Heart right ventricle (tissue), 16 donors: ENCODE data around the gene BPIFB6. TPM values are rescaled to one million over a fixed set of nuclear protein-coding genes. Genes with fewer than 3 reads are reported as not detected.

Experiments
- ATAC-seq, 8 donors: fragments of 200-7000 bp; cut with Tn5 transposase; one replicate each; pipeline ENCODE4 v1.9.1; 2020; ENCODE audit warnings: mild to moderate bottlenecking in 8 of 8, moderate library complexity in 8 of 8, moderate number of reproducible peaks in 1 of 8
- DNase-seq, 2 donors: peaks; one replicate each; pipeline ENCODE4 v3.0.0-alpha.2; 2020
- H3K27ac ChIP-seq, 10 donors: fragments of 200-600 bp; sonication (generic) in 2 of 10; one replicate each; pipeline versions ENCODE4 v1.5.0 to v1.8.0; 2020 to 2022; ENCODE audit warnings: mild to moderate bottlenecking in 3 of 10
- H3K27me3 ChIP-seq, 7 donors: fragments of 200-600 bp; one replicate each; pipeline ENCODE4 v1.8.0; 2021 to 2022; ENCODE audit warnings: mild to moderate bottlenecking in 2 of 7
- H3K36me3 ChIP-seq, 9 donors: fragments of 200-600 bp; sonication (generic) in 1 of 9; one replicate each; pipeline versions ENCODE4 v1.5.0 to v1.8.0; 2020 to 2022; ENCODE audit warnings: mild to moderate bottlenecking in 2 of 9
- H3K4me1 ChIP-seq, 9 donors: fragments of 200-600 bp; sonication (generic) in 1 of 9; one replicate each; pipeline versions ENCODE4 v1.5.0 to v1.8.0; 2020 to 2022; ENCODE audit warnings: mild to moderate bottlenecking in 4 of 9
- H3K4me3 ChIP-seq, 10 donors: fragments of 200-600 bp; sonication (generic) in 2 of 10; one replicate each; pipeline versions ENCODE4 v1.5.0 to v1.8.0; 2020 to 2022; ENCODE audit warnings: mild to moderate bottlenecking in 7 of 10, moderate library complexity in 2 of 10
- H3K9me3 ChIP-seq, 11 donors: fragments of 200-600 bp in 10 of 11; sonication (generic) in 2 of 11; one replicate each; pipeline versions ENCODE4 v1.5.0 to v1.8.0; 2013 to 2022; ENCODE audit warnings: mild to moderate bottlenecking in 2 of 11, control low read depth in 1 of 11, moderate library complexity in 1 of 11
- WGBS, 2 donors: extraction: QIAGEN DNeasy Blood & Tissue Kit; methylation state at CpG; one replicate each; pipeline ENCODE4 v1.1.7; 2013; ENCODE audit warnings: inconsistent platforms in 1 of 2; 5-methylcytosine and 5-hydroxymethylcytosine counted together
- intact Hi-C, 10 donors: fragments of 100-400 bp; cut with DNase I; formaldehyde crosslinking; loops; one replicate each; pipeline versions ENCODE4 v1.11.1 to v1.14.2; 2022
- polyA plus RNA-seq, 2 donors: library from polyadenylated mRNA; stranded (reverse); fragments of 200-250 nt; gene quantifications; one replicate each; pipeline ENCODE4 v1.2.3, GENCODE V29; 2013
- total RNA-seq, 10 donors: library from RNA; stranded (reverse); fragmentation: NEBNext Ultra II Directional in 3 of 10; extraction: Animal tissue kit (Norgen Biotek cat#: 25700) in 3 of 10; gene quantifications; one replicate each; pipeline versions ENCODE4 v1.2.1 to v1.2.4, GENCODE V29; 2021 to 2023
- TF ChIP-seq, protein P1 (sequence below), 9 donors: fragments of 200-600 bp; sonication (generic) in 2 of 9; IDR thresholded peaks; one replicate each; pipeline versions ENCODE4 v1.5.0 to v1.8.0; 2021 to 2022; ENCODE audit warnings: antibody characterized with exemption in 9 of 9, mild to moderate bottlenecking in 5 of 9, moderate library complexity in 1 of 9
- donor health status: Arrhythmogenic right ventricular cardiomyopathy.
- donor health status: ischemic (EF 13 %, LVEDD 7.1; RV severe dilation, severe dysfunction).
- donor health status: healthy with polysubstance abuse.
- donor health status: DM: no; HTN: yes; CAD: no.
- donor health status: DM: no; HTN: no; CAD: no.
- donor health status: ischemic (EF 25% LVEDD 6.9; RV normal size, moderate dysfunction).
- donor health status: ischemic (EF 25% LVEDD 5.7; RV mildly dilated, moderate dysfunction).
- donor health status: healthy.
- donor health status: DM: yes; HTN: yes; CAD: no.
- donor health status: Ischemic cardiomyopathy.
- donor health status: ischemic (EF 35%, LVEDD 5.7; RV mildly dilated, moderate dysfunction).
- donor health status: nonischemic (EF 11% LVEDD 7.7; RV severe dilation, severe dysfunction).
- donor health status: DM: yes; HTN: yes; CAD: no.
- donor health status: PGD.
- donor health status: ischemic (EF 29% LVEDD 5.4; RV normal size, mild dysfunction).
- donor health status: nonischemic (EF 23%, LVEDD 6.1; RV moderate dilation, normal function).

BPIFB6 gene
- total and polyA plus RNA-seq, 12 donors: not detected

DNA sequence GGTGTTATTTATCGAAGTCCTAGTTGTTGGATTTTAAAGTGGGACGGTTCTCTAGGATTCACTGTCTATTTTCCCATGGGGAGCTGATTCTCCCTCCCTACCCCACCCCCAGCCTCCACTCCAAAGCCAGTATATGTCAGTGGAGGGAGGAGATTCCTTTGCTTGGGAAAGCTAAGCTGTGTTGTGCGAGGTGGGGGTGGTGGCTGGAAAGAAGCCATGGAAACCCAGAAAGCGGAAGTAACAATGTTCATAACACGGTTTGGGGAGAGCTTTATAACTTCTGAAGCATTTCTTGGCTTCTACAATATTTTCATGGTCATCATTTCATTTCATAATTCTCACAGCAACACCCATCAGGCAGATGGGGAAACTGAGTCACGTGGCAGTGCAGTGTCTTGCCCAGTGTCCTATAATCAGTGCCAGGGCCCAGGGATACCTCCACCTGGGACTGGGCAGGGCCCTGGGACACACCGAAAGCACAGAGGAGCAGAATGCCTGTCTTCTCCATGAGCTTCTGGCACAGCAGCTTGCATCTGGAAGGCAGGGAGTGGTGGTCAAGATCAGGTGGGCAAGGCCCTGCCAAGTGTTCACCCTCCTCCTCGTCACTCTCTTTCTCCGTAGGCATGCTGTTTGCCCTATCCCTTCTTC, 31.7 kb upstream of the BPIFB6 start:
- H3K4me3 ChIP-seq: no peak overlapping the region

GRCh38 chr20:33000802-33001466, 30.5 kb upstream of the BPIFB6 start:
- Histone ChIP-seq H3K27ac (no peak overlapping the region), H3K4me1 (peaks cover 0 to 5% (median 0%) of the 10 kb centered on the region in 9 donors), H3K9me3 (peaks cover 0 to 14% (median 0%) of the 10 kb centered on the region in 11 donors), H3K4me3 (no peak overlapping the region), H3K36me3 (no peaks in the 10 kb centered on the region), H3K27me3 (no peaks in the 10 kb centered on the region)
- DNase-seq (no peak), ATAC-seq (no peak)
- intact Hi-C loops: loop anchor here in 1 of 10 donors (10.0 kb wide), 1 partner anchor 96 kb away; no protein-coding TSS in a partner anchor
- TF ChIP-seq, protein P1, sequence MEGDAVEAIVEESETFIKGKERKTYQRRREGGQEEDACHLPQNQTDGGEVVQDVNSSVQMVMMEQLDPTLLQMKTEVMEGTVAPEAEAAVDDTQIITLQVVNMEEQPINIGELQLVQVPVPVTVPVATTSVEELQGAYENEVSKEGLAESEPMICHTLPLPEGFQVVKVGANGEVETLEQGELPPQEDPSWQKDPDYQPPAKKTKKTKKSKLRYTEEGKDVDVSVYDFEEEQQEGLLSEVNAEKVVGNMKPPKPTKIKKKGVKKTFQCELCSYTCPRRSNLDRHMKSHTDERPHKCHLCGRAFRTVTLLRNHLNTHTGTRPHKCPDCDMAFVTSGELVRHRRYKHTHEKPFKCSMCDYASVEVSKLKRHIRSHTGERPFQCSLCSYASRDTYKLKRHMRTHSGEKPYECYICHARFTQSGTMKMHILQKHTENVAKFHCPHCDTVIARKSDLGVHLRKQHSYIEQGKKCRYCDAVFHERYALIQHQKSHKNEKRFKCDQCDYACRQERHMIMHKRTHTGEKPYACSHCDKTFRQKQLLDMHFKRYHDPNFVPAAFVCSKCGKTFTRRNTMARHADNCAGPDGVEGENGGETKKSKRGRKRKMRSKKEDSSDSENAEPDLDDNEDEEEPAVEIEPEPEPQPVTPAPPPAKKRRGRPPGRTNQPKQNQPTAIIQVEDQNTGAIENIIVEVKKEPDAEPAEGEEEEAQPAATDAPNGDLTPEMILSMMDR (IDR thresholded peaks at IDR 0.05): no peak
- WGBS, 2 donors: 66 to 69% methylated on average over 9 of the region's 9 CpGs

More for the DNA sequence above, 31.7 kb upstream of the BPIFB6 start:
- ATAC-seq (no peak), DNase-seq (no peak)
- TF ChIP-seq, protein P1 (IDR thresholded peaks at IDR 0.05): no peak
- 66 to 74% methylated on average over 9 of the region's 9 CpGs for WGBS, 2 donors
- Histone ChIP-seq H3K36me3 (no peaks in the 10 kb centered on the region), H3K27ac (no peak overlapping the region), H3K9me3 (peaks cover 0 to 14% (median 3%) of the 10 kb centered on the region in 11 donors), H3K27me3 (no peaks in the 10 kb centered on the region), H3K4me1 (peaks cover 0 to 5% (median 0%) of the 10 kb centered on the region in 9 donors)
- intact Hi-C loops: loop anchor here in 1 of 10 donors (10.0 kb wide), 1 partner anchor 95 kb away; no protein-coding TSS in a partner anchor

DNA sequence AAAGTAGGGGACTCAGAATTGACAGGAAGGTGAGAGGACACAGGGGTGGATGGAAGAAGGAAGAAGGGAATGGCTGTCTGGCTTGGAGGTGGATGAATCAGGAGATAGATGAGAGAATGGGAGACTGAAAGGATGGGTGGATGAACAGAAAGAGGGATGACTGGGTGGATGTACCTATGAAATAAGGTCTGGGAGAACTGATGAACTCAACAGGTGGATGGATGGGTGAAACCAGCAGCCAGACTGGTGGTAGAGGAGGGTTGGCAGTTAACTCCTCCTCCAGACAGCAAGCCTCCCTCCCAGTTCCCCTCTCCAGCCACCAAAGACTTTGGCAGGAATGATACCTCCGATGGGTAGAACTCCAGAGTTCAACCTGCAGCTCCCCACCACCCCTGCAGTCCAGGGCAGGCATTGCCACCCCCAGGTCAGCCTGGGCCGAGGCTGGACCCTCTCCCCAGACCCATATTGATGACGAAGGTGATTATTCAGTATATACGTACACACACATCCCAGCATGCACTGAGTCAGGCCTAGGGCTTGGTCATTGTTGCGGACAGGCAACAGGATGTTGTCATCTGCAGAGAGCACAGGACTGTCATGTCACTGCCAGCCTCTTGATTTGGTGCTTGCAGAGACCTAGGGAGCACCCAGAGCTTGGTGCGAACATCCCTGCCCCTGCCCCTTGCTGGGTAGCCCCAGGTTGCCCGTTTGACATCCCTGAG, 29.2 kb upstream of the BPIFB6 start:
- Histone ChIP-seq H3K27ac (no peak overlapping the region), H3K27me3 (no peaks in the 10 kb centered on the region), H3K4me1 (peaks cover 0 to 5% (median 0%) of the 10 kb centered on the region in 9 donors), H3K4me3 (no peak overlapping the region), H3K9me3 (peaks cover 0 to 15% (median 0%) of the 10 kb centered on the region in 11 donors), H3K36me3 (no peaks in the 10 kb centered on the region)
- 81 to 84% methylated on average over 7 of the region's 7 CpGs for WGBS, 2 donors
- DNase-seq (no peak), ATAC-seq (peak in 1 of 8 donors; percentile 35)
- TF ChIP-seq, protein P1 (IDR thresholded peaks at IDR 0.05): no peak
- intact Hi-C loops: loop anchor here in 1 of 10 donors (2.0 to 10.0 kb wide), 2 partner anchors 49 to 97 kb away; no protein-coding TSS in a partner anchor

- no peak within 1 kb of the TSS for H3K4me3 ChIP-seq
- no peak within 1 kb of the TSS for H3K27ac ChIP-seq
- peaks cover 0 to 5% (median 0%) of the 10 kb centered on the region in 9 donors for H3K4me1 ChIP-seq
- 76 to 85% methylated on average over 6 of the region's 6 CpGs for WGBS, 2 donors
- no peaks in the 10 kb centered on the region for H3K27me3 ChIP-seq
- H3K9me3 ChIP-seq: peaks cover 0 to 15% (median 0%) of the 10 kb centered on the region in 11 donors
- no peak for DNase-seq
- TF ChIP-seq, protein P1 (IDR thresholded peaks at IDR 0.05): no peak
- intact Hi-C loops: loop anchor here in 1 of 10 donors (10.0 kb wide), 1 partner anchor 99 kb away; no protein-coding TSS in a partner anchor
- no peaks in the 10 kb centered on the region for H3K36me3 ChIP-seq
- no peak for ATAC-seq
Measured at GRCh38 chr20:33004141-33004751, 27.2 kb upstream of the BPIFB6 start, which contains the start of gene SUN5. Gene SUN5, minus strand, starts transcription at chr20:33004433. Its CDS starts 93 bp downstream, at chr20:33004340.
